ENCODE results near the gene PPM1D.

Gene PPM1D

GRCh38 chr17:60680754-60681153 is 80.8 kb downstream of the PPM1D start:
- H3K4me1 ChIP-seq (ENCODE audit: control insufficient read depth, low read length), result peaks cover 11% of the 10 kb centered on the region
- H3K79me2 ChIP-seq (ENCODE audit: control insufficient read depth, low read length), result no peaks in the 10 kb centered on the region
- TF ChIP-seq, protein P1, sequence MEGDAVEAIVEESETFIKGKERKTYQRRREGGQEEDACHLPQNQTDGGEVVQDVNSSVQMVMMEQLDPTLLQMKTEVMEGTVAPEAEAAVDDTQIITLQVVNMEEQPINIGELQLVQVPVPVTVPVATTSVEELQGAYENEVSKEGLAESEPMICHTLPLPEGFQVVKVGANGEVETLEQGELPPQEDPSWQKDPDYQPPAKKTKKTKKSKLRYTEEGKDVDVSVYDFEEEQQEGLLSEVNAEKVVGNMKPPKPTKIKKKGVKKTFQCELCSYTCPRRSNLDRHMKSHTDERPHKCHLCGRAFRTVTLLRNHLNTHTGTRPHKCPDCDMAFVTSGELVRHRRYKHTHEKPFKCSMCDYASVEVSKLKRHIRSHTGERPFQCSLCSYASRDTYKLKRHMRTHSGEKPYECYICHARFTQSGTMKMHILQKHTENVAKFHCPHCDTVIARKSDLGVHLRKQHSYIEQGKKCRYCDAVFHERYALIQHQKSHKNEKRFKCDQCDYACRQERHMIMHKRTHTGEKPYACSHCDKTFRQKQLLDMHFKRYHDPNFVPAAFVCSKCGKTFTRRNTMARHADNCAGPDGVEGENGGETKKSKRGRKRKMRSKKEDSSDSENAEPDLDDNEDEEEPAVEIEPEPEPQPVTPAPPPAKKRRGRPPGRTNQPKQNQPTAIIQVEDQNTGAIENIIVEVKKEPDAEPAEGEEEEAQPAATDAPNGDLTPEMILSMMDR (IDR thresholded peaks at IDR 0.05; ENCODE audit: low read depth, low read length, poor library complexity, severe bottlenecking), result no peak
- TF ChIP-seq EZH2phosphoT487 (IDR thresholded peaks at IDR 0.05; ENCODE audit: borderline replicate concordance, low read length), result no peak
- no peaks in the 10 kb centered on the region for H3K9me2 ChIP-seq (replicated peaks; ENCODE audit: control insufficient read depth, low read length)
- H3K27ac ChIP-seq (ENCODE audit: low read depth, low read length), result no peak overlapping the region
- no peaks in the 10 kb centered on the region for H4K20me1 ChIP-seq (ENCODE audit: control insufficient read depth, insufficient read depth, low read depth, low read length)
- H3K9me3 ChIP-seq (ENCODE audit: control insufficient read depth, insufficient read depth, low read length), result no peaks in the 10 kb centered on the region
- no peaks in the 10 kb centered on the region for H3K27me3 ChIP-seq (ENCODE audit: control insufficient read depth, low read length)
- H3K4me2 ChIP-seq (ENCODE audit: low read length), result no peak overlapping the region
- H3K4me3 ChIP-seq (ENCODE audit: low read length), result no peak overlapping the region
- H3F3A ChIP-seq (ENCODE audit: control insufficient read depth, insufficient read depth), result no peaks in the 10 kb centered on the region
- no peaks in the 10 kb centered on the region for H3K36me3 ChIP-seq (ENCODE audit: control insufficient read depth, low read length)

DNA sequence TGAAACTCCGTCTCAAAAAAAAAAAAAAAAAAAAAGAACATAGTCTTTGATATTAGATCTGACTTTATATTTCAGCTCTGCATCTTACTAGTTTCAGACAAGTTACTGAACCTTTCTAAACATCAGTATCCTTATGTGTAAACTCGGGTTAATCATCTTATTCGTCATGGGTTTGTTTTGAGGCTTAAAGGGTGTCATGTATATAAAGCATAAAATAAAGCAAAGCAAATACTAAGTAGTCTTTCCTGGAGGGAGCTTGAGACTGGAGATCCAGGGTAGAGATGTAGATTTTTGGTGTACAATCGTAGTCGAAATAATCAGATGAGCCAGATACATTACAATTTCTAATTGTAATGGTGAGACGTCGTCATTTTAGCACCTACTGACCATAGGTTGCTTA is 85.4 kb downstream of the PPM1D start:
- no peaks in the 10 kb centered on the region for H3K9me3 ChIP-seq (ENCODE audit: control insufficient read depth, insufficient read depth, low read length)
- no peak overlapping the region for H3K4me2 ChIP-seq (ENCODE audit: low read length)
- no peak overlapping the region for H3K27ac ChIP-seq (ENCODE audit: low read depth, low read length)
- H3K27me3 ChIP-seq (ENCODE audit: control insufficient read depth, low read length), result no peaks in the 10 kb centered on the region
- no peaks in the 10 kb centered on the region for H3F3A ChIP-seq (ENCODE audit: control insufficient read depth, insufficient read depth)
- no peaks in the 10 kb centered on the region for H3K79me2 ChIP-seq (ENCODE audit: control insufficient read depth, low read length)
- TF ChIP-seq, protein P1 (IDR thresholded peaks at IDR 0.05; ENCODE audit: low read depth, low read length, poor library complexity, severe bottlenecking), result no peak
- no peak for TF ChIP-seq EZH2phosphoT487 (IDR thresholded peaks at IDR 0.05; ENCODE audit: borderline replicate concordance, low read length)
- no peaks in the 10 kb centered on the region for H4K20me1 ChIP-seq (ENCODE audit: control insufficient read depth, insufficient read depth, low read depth, low read length)
- H3K4me3 ChIP-seq (ENCODE audit: low read length), result no peak overlapping the region
- H3K36me3 ChIP-seq (ENCODE audit: control insufficient read depth, low read length), result no peaks in the 10 kb centered on the region
- no peaks in the 10 kb centered on the region for H3K4me1 ChIP-seq (ENCODE audit: control insufficient read depth, low read length)
- no peaks in the 10 kb centered on the region for H3K9me2 ChIP-seq (replicated peaks; ENCODE audit: control insufficient read depth, low read length)

GRCh38 chr17:60695960-60696359 is 96.0 kb downstream of the PPM1D start:
- H3K9me2 ChIP-seq (replicated peaks; ENCODE audit: control insufficient read depth, low read length), result no peaks in the 10 kb centered on the region
- H4K20me1 ChIP-seq (ENCODE audit: control insufficient read depth, insufficient read depth, low read depth, low read length), result no peaks in the 10 kb centered on the region
- H3K27ac ChIP-seq (ENCODE audit: low read depth, low read length), result no peak overlapping the region
- no peaks in the 10 kb centered on the region for H3K4me1 ChIP-seq (ENCODE audit: control insufficient read depth, low read length)
- H3K9me3 ChIP-seq (ENCODE audit: control insufficient read depth, insufficient read depth, low read length), result no peaks in the 10 kb centered on the region
- no peaks in the 10 kb centered on the region for H3F3A ChIP-seq (ENCODE audit: control insufficient read depth, insufficient read depth)
- H3K27me3 ChIP-seq (ENCODE audit: control insufficient read depth, low read length), result no peaks in the 10 kb centered on the region
- H3K4me3 ChIP-seq (ENCODE audit: low read length), result no peak overlapping the region
- no peak overlapping the region for H3K4me2 ChIP-seq (ENCODE audit: low read length)
- TF ChIP-seq EZH2phosphoT487 (IDR thresholded peaks at IDR 0.05; ENCODE audit: borderline replicate concordance, low read length), result no peak
- TF ChIP-seq, protein P1 (IDR thresholded peaks at IDR 0.05; ENCODE audit: low read depth, low read length, poor library complexity, severe bottlenecking), result no peak
- H3K36me3 ChIP-seq (ENCODE audit: control insufficient read depth, low read length), result no peaks in the 10 kb centered on the region
- H3K79me2 ChIP-seq (ENCODE audit: control insufficient read depth, low read length), result no peaks in the 10 kb centered on the region

DNA sequence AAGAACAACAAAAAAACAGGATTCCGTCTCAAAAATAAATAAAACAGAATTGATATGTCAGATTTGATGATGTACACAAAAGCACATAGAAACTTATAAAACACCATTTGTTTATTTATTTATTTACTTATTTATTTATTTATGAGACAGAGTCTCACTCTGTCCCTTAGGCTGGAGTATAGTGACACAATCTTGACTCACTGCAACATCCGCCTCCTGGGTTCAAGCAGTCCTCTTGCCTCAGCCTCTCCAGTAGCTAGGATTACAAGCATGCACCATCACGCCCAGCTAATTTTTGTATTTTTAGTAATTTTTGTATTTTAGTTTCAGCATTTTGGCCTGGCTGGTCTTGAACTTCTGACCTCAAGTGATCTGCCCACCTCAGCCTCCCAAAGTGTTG is 99.1 kb downstream of the PPM1D start:
- Histone ChIP-seq H3K4me2 (ENCODE audit: low read length) (no peak overlapping the region), H3F3A (ENCODE audit: control insufficient read depth, insufficient read depth) (no peaks in the 10 kb centered on the region), H3K9me2 (replicated peaks; ENCODE audit: control insufficient read depth, low read length) (no peaks in the 10 kb centered on the region), H4K20me1 (ENCODE audit: control insufficient read depth, insufficient read depth, low read depth, low read length) (no peaks in the 10 kb centered on the region), H3K27me3 (ENCODE audit: control insufficient read depth, low read length) (no peaks in the 10 kb centered on the region), H3K79me2 (ENCODE audit: control insufficient read depth, low read length) (no peaks in the 10 kb centered on the region), H3K4me3 (ENCODE audit: low read length) (no peak overlapping the region), H3K27ac (ENCODE audit: low read depth, low read length) (no peak overlapping the region), H3K4me1 (ENCODE audit: control insufficient read depth, low read length) (no peaks in the 10 kb centered on the region), H3K9me3 (ENCODE audit: control insufficient read depth, insufficient read depth, low read length) (no peaks in the 10 kb centered on the region), H3K36me3 (ENCODE audit: control insufficient read depth, low read length) (no peaks in the 10 kb centered on the region)
- no peak for TF ChIP-seq EZH2phosphoT487 (IDR thresholded peaks at IDR 0.05; ENCODE audit: borderline replicate concordance, low read length)
- TF ChIP-seq, protein P1 (IDR thresholded peaks at IDR 0.05; ENCODE audit: low read depth, low read length, poor library complexity, severe bottlenecking), result no peak

All from DOHH2 (cell line).